ENCODE data around the gene KRTCAP2.

- TF ChIP-seq POLR2A (IDR thresholded peaks at IDR 0.05) (no peak), CTCF (IDR thresholded peaks at IDR 0.05) (no peak)
Measured at GRCh38 chr1:155141749-155142148, 31.4 kb downstream of the KRTCAP2 start.
